SH-SY5Y (cell line): ENCODE measurements around the gene FBXO10.

ENCODE experiments used
- GATA2 ChIP-seq: IDR thresholded peaks from 2 replicates; pipeline ENCODE4 v1.6.1; 2011; ENCODE audit warnings: mild to moderate bottlenecking, low read depth, low read length
- GATA3 ChIP-seq: IDR thresholded peaks from 2 replicates; pipeline ENCODE4 v1.6.1; 2011; ENCODE audit warnings: low read depth, mild to moderate bottlenecking, low read length, moderate library complexity

DNA sequence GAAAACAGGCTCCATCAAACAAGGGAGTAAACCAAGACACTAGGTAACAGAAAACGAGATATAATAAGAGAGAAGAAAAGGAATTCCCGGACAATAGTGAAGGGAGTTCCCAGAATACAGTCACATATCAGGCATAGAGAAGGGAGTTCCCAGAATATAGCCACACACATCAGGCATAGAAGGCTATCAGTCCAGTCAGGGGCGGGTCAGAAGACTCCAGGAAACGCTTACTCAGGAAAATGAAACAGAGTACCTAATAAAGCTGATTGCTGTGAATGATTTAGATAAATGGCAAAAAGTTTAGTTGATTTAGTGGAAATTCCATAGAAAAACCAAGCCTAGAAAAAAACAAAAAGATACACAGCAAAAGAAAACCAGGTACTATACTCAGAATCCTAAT is 11.3 kb upstream of the FBXO10 start:
- TF ChIP-seq GATA2: no peak
- TF ChIP-seq GATA3: no peak
